Thymus (tissue), 11 donors: ENCODE data around the gene HELB. TPM values are rescaled to one million over a fixed set of nuclear protein-coding genes. Genes with fewer than 3 reads are reported as not detected.
"Not testable (repeated sequence)": the region's sequence is repeated elsewhere in the genome, so short reads cannot be mapped to it uniquely, and the experiment has no call there.

Experiments
- DNase-seq, 9 donors: peaks; one replicate each; pipeline ENCODE4 v3.0.0-alpha.2; 2013; ENCODE audit warnings: low spot score in 9 of 9, low read depth in 6 of 9, missing footprints in 1 of 9
- H3K27ac ChIP-seq, 2 donors: one replicate each; pipeline ENCODE4 v1.5.1; 2013; ENCODE audit warnings: control low read depth in 1 of 2, low read depth in 1 of 2, low read length in 1 of 2, mild to moderate bottlenecking in 1 of 2, moderate library complexity in 1 of 2
- H3K27me3 ChIP-seq, 2 donors: one replicate each; pipeline ENCODE4 v1.5.1; 2013; ENCODE audit warnings: low read length in 1 of 2; ENCODE audit not compliant: control insufficient read depth in 2 of 2, insufficient read depth in 1 of 2
- H3K36me3 ChIP-seq, 2 donors: one replicate each; pipeline ENCODE4 v1.5.1; 2013; ENCODE audit warnings: low read length in 1 of 2, mild to moderate bottlenecking in 1 of 2, moderate library complexity in 1 of 2; ENCODE audit not compliant: control insufficient read depth in 2 of 2, insufficient read depth in 2 of 2
- H3K4me1 ChIP-seq, 2 donors: one replicate each; pipeline ENCODE4 v1.5.1; 2013; ENCODE audit warnings: low read length in 2 of 2; ENCODE audit not compliant: control insufficient read depth in 2 of 2, insufficient read depth in 2 of 2
- H3K4me3 ChIP-seq, 2 donors: one replicate each; pipeline ENCODE4 v1.5.1; 2013; ENCODE audit warnings: low read length in 2 of 2, control low read depth in 1 of 2, mild to moderate bottlenecking in 1 of 2
- H3K9me3 ChIP-seq, 2 donors: one replicate each; pipeline ENCODE4 v1.5.1; 2013; ENCODE audit warnings: low read length in 1 of 2, mild to moderate bottlenecking in 1 of 2; ENCODE audit not compliant: control insufficient read depth in 2 of 2, insufficient read depth in 1 of 2
- WGBS: extraction: QIAGEN DNeasy Blood & Tissue Kit; methylation state at CpG from one replicate; pipeline ENCODE4 v1.1.7; 2013; 5-methylcytosine and 5-hydroxymethylcytosine counted together
- polyA plus RNA-seq: library from polyadenylated mRNA; stranded (reverse); fragments of 200-250 nt; gene quantifications from one replicate; pipeline ENCODE4 v1.2.3, GENCODE V29; 2013
- total RNA-seq: library from RNA; stranded (reverse); fragments of 120-200 nt; gene quantifications from one replicate; pipeline ENCODE4 v1.2.4, GENCODE V29; 2013
- donor health status: healthy.

The HELB gene
- total and polyA plus RNA-seq, 2 donors: 3.2 to 5.4 TPM

- 98% methylated on average over 2 of the region's 2 CpGs for WGBS
- H3K27ac ChIP-seq: no peak overlapping the region
- no peak for DNase-seq
These were observed 12.8 kb upstream of the HELB start for GRCh38 chr12:66289485-66289884.

GRCh38 chr12:66290716-66291200 lies 11.5 kb upstream of the HELB start:
- Histone ChIP-seq H3K4me3 (no peak overlapping the region), H3K9me3 (peaks cover 0 to 16% of the 10 kb centered on the region in 2 donors), H3K36me3 (no peaks in the 10 kb centered on the region), H3K4me1 (peaks cover 29 to 45% of the 10 kb centered on the region in 2 donors), H3K27ac (peak overlapping the region; percentile 47 to 54), H3K27me3 (no peaks in the 10 kb centered on the region)
- 65% methylated on average over 2 of the region's 2 CpGs for WGBS
- peak in 6 of 9 donors; percentile 58 to 87 (median 66) for DNase-seq

More at GRCh38 chr12:66289485-66289884, 12.8 kb upstream of the HELB start:
- no peaks in the 10 kb centered on the region for H3K36me3 ChIP-seq
- H3K27me3 ChIP-seq: no peaks in the 10 kb centered on the region
- no peak overlapping the region for H3K4me3 ChIP-seq
- peaks cover 0 to 16% of the 10 kb centered on the region in 2 donors for H3K9me3 ChIP-seq
- H3K4me1 ChIP-seq: peaks cover 29 to 45% of the 10 kb centered on the region in 2 donors

- Histone ChIP-seq H3K27me3 (peaks cover 0 to 4% of the 10 kb centered on the region in 2 donors), H3K4me1 (peaks cover 0 to 1% of the 10 kb centered on the region in 2 donors), H3K27ac (no peak overlapping the region), H3K36me3 (no peaks in the 10 kb centered on the region), H3K4me3 (no peak overlapping the region), H3K9me3 (peaks cover 0 to 10% of the 10 kb centered on the region in 2 donors)
- DNase-seq: no peak
- 99% methylated on average over 1 of the region's 1 CpG for WGBS
These were observed 6.1 kb upstream of the HELB start for GRCh38 chr12:66296176-66296683.

- WGBS: 63% methylated on average over 4 of the region's 4 CpGs
- no peak overlapping the region for H3K27ac ChIP-seq
These were observed 5.2 kb upstream of the HELB start for GRCh38 chr12:66297080-66297479.

GRCh38 chr12:66297923-66298322 lies 4.4 kb upstream of the HELB start:
- Histone ChIP-seq H3K4me1 (peaks cover 4 to 10% of the 10 kb centered on the region in 2 donors), H3K9me3 (peaks cover 0 to 5% of the 10 kb centered on the region in 2 donors), H3K4me3 (no peak overlapping the region), H3K27me3 (peaks cover 0 to 5% of the 10 kb centered on the region in 2 donors), H3K27ac (no peak overlapping the region), H3K36me3 (no peaks in the 10 kb centered on the region)
- DNase-seq: no peak
- WGBS: 95% methylated on average over 3 of the region's 3 CpGs

More at GRCh38 chr12:66297080-66297479, 5.2 kb upstream of the HELB start:
- Histone ChIP-seq H3K4me3 (no peak overlapping the region), H3K4me1 (peaks cover 2 to 4% of the 10 kb centered on the region in 2 donors), H3K36me3 (no peaks in the 10 kb centered on the region), H3K27me3 (peaks cover 0 to 5% of the 10 kb centered on the region in 2 donors), H3K9me3 (peaks cover 0 to 10% of the 10 kb centered on the region in 2 donors)
- no peak for DNase-seq

GRCh38 chr12:66302827-66303169 lies 505 bp downstream of the HELB start:
- Histone ChIP-seq H3K27ac (peak overlapping the region; percentile 73 to 79), H3K36me3 (peaks cover 0 to 6% of the 10 kb centered on the region in 2 donors), H3K4me1 (peaks cover 8 to 18% of the 10 kb centered on the region in 2 donors), H3K27me3 (peaks cover 0 to 5% of the 10 kb centered on the region in 2 donors), H3K9me3 (no peaks in the 10 kb centered on the region), H3K4me3 (peak overlapping the region; percentile 81 to 86)
- DNase-seq: no peak
- WGBS: 11% methylated on average over 6 of the region's 6 CpGs

- H3K4me3 ChIP-seq: peak overlapping the region; percentile 81 to 86
- H3K27ac ChIP-seq: peak overlapping the region in 1 of 2 donors; percentile 19
- H3K27me3 ChIP-seq, H3K9me3 ChIP-seq, H3K36me3 ChIP-seq: not testable (repeated sequence)
- 80% methylated on average over 14 of the region's 14 CpGs for WGBS
- DNase-seq: peak in 1 of 9 donors; percentile 51
- H3K4me1 ChIP-seq: peaks cover 8 to 18% of the 10 kb centered on the region in 2 donors
These were observed 1.1 kb downstream of the HELB start for GRCh38 chr12:66303316-66303804.

GRCh38 chr12:66304296-66304900 lies 2.1 kb downstream of the HELB start:
- Histone ChIP-seq H3K4me3 (peak overlapping the region; percentile 18 to 81), H3K27ac (peak overlapping the region in 1 of 2 donors; percentile 52), H3K9me3 (no peaks in the 10 kb centered on the region), H3K4me1 (peaks cover 8 to 18% of the 10 kb centered on the region in 2 donors), H3K36me3 (peaks cover 0 to 10% of the 10 kb centered on the region in 2 donors), H3K27me3 (peaks cover 0 to 5% of the 10 kb centered on the region in 2 donors)
- peak in 1 of 9 donors; percentile 41 for DNase-seq
- WGBS: 34% methylated on average over 6 of the region's 6 CpGs

GRCh38 chr12:66309606-66310005 lies 7.3 kb downstream of the HELB start:
- DNase-seq: no peak
- no peaks in the 10 kb centered on the region for H3K4me1 ChIP-seq
- no peaks in the 10 kb centered on the region for H3K9me3 ChIP-seq
- no peaks in the 10 kb centered on the region for H3K27me3 ChIP-seq
- H3K4me3 ChIP-seq: no peak overlapping the region
- H3K36me3 ChIP-seq: peaks cover 6 to 24% of the 10 kb centered on the region in 2 donors
- no peak overlapping the region for H3K27ac ChIP-seq
- 100% methylated on average over 1 of the region's 1 CpG for WGBS
